ENCODE measurements around the gene ANKS1B.

Gene ANKS1B

GRCh38 chr12:99959549-99960170 lies 25.1 kb downstream of the ANKS1B start:
- DNase-seq: no peak

- DNase-seq: no peak
Observed at GRCh38 chr12:99957866-99958466, 26.8 kb downstream of the ANKS1B start.

GRCh38 chr12:99954724-99955123 lies 30.0 kb downstream of the ANKS1B start:
- no peak for DNase-seq

GRCh38 chr12:99948370-99948769 lies 36.4 kb downstream of the ANKS1B start:
- DNase-seq: no peak

GRCh38 chr12:99946131-99946530 lies 38.6 kb downstream of the ANKS1B start:
- DNase-seq: no peak

GRCh38 chr12:99935608-99936007 lies 49.1 kb downstream of the ANKS1B start:
- DNase-seq: no peak

- DNase-seq: no peak
Observed at GRCh38 chr12:99926511-99927169, 58.1 kb downstream of the ANKS1B start.

GRCh38 chr12:99920353-99920960 lies 64.3 kb downstream of the ANKS1B start:
- DNase-seq: no peak

GRCh38 chr12:99917711-99918402 lies 66.9 kb downstream of the ANKS1B start:
- no peak for DNase-seq

GRCh38 chr12:99916555-99916954 lies 68.2 kb downstream of the ANKS1B start:
- DNase-seq: no peak

GRCh38 chr12:99915251-99916082 lies 69.3 kb downstream of the ANKS1B start:
- DNase-seq: no peak

GRCh38 chr12:99914206-99914605 lies 70.5 kb downstream of the ANKS1B start:
- DNase-seq: no peak

GRCh38 chr12:99911967-99912366 lies 72.8 kb downstream of the ANKS1B start:
- DNase-seq: no peak

- no peak for DNase-seq
Observed at GRCh38 chr12:99911081-99911480, 73.7 kb downstream of the ANKS1B start.

- DNase-seq: no peak
Observed at GRCh38 chr12:99910342-99910741, 74.4 kb downstream of the ANKS1B start.

GRCh38 chr12:99906786-99907579 lies 77.8 kb downstream of the ANKS1B start:
- DNase-seq: no peak

- no peak for DNase-seq
Observed at GRCh38 chr12:99901181-99901580, 83.6 kb downstream of the ANKS1B start.

GRCh38 chr12:99898645-99899044 lies 86.1 kb downstream of the ANKS1B start:
- DNase-seq: no peak

- DNase-seq: no peak
Observed at GRCh38 chr12:99879439-99879838, 105.3 kb downstream of the ANKS1B start.

- no peak for DNase-seq
Observed at GRCh38 chr12:99875081-99875480, 109.7 kb downstream of the ANKS1B start.

GRCh38 chr12:99870085-99870484 lies 114.7 kb downstream of the ANKS1B start:
- no peak for DNase-seq

- DNase-seq: no peak
Observed at GRCh38 chr12:99861731-99862130, 123.0 kb downstream of the ANKS1B start.
